HCEC 1CT (cell line): ENCODE data around the gene NAXD.
"Not testable (repeated sequence)": the region's sequence is repeated elsewhere in the genome, so short reads cannot be mapped to it uniquely, and the experiment has no call there.

Experiments
- DNase-seq: peaks from one replicate; pipeline ENCODE4 v3.0.0-alpha.2; 2017

Gene NAXD

DNA sequence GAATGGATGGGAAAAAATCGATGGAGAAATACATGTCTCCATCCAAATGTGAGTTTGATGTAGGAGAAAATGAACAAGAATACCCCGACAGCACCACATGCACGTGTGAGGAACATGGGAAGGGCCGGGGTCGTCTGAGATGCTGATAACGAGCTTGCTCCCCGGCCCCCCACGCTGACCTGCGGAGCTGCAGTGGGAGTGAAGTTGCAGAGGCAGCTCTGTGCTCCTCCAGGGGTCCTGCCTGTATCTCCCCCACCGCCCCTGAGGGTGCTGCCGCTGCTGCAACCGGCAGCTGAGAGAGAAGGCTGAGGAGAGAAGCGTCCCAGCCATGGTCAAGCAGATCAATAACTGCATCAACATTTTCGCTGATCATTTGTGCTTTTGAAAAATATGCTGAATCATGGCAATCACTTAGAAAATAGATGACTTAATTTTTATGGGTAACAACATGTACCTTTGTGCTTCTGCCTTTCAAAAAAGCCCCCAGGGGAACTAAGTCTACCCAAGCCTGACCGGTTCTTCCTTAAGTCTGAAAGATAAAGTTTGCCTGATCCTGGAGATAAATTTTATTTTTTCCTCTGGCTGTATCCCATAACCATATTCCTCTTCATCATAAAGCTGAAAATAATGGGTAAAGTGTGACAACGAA lies 18.2 kb upstream of the NAXD start:
- no peak for DNase-seq

DNA sequence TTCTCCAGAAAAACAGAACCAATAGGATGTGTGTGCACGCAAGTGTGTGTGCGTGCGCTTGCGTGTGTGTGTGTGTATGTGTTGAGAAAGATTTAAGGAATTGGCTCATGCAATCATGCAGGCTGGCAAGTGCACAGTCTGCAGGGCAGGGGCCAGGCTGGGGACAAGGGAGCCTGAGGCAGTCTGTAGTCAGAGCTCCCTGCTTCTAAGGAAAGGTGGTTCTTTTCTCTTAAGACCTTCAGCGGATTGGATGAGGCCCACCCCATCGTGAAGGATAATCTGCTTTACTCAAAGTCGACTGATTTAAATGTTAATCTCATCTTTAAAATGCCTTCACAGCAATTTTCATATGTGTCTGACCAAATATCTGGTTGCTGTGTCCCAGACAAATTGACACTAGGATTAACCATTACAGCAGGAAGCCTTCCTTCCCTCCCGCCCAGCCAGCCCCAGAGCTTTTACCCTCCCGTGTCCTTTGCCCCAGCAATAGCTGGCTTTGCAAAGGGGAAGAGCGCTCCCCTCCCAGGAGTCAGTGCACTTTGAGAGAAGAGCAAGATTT lies 15.0 kb upstream of the NAXD start:
- no peak for DNase-seq

- no peak for DNase-seq
Measured at GRCh38 chr13:110600980-110601379, 14.4 kb upstream of the NAXD start.

DNA sequence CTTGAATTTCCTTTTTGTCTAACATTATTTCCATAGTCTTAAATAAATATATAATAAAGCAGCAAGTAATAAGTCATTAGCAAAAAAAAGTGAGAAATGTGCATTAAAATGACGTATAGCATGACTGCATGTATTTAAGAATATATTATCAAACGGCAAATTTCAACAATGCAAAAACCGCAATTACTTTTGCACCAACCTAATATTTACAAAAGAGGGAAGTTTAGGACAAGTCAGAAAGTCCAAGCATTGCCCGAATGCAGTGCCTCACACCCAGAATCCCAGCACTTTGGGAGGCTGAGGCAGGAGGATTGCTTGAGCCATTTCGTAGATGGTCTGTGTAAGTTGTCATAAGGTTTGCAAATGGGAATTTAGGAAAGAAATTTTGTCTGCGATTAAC lies 10.2 kb upstream of the NAXD start:
- DNase-seq = no peak

DNA sequence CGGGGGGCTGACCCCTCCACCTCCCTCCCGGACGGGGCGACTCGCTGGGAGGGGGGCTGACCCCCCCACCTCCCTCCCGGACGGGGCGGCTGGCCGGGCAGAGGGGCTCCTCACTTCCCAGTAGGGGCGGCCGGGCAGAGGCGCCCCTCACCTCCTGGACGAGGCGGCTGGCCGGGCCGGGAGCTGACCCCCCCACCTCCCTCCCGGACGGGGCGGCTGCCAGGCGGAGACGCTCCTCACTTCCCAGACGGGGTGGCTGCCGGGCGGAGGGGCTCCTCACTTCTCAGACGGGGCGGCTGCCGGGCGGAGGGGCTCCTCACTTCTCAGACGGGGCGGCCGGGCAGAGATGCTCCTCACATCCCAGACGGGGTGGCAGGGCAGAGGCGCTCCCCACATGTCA lies 9.1 kb upstream of the NAXD start:
- not testable (repeated sequence) for DNase-seq

DNA sequence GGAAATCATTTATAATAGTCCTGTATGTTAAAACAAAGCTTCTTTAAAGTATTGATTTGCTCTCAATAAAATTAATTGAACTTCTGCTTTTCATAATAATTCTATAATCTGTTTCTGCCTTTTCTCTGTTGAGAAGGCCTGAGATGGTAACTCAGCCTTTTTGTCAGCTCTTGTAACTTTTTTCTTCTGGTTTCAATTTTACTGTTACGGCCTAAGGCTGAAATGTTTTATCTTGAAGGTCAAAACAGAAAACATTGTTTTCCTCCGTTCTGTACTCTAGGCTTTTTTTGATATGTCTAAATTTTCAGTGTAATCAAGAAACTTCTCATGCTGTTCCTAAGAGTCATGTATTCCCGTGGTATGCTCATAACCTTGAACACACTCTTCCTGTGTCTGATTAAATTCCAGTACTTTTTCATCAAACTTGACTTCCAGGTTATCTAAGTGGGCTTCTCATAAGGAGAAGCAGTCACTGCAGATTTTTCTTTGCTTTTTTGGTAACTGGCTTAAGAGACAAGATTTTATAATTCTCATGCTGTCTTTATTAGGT lies 7.6 kb upstream of the NAXD start:
- DNase-seq = no peak

- DNase-seq = peak; percentile 37
Measured at GRCh38 chr13:110610955-110611595, 4.3 kb upstream of the NAXD start.

GRCh38 chr13:110615005-110615321 lies 382 bp upstream of the NAXD start:
- no peak for DNase-seq

- DNase-seq = peak; percentile 30
Measured at GRCh38 chr13:110616103-110617101, 1.1 kb downstream of the NAXD start.

DNA sequence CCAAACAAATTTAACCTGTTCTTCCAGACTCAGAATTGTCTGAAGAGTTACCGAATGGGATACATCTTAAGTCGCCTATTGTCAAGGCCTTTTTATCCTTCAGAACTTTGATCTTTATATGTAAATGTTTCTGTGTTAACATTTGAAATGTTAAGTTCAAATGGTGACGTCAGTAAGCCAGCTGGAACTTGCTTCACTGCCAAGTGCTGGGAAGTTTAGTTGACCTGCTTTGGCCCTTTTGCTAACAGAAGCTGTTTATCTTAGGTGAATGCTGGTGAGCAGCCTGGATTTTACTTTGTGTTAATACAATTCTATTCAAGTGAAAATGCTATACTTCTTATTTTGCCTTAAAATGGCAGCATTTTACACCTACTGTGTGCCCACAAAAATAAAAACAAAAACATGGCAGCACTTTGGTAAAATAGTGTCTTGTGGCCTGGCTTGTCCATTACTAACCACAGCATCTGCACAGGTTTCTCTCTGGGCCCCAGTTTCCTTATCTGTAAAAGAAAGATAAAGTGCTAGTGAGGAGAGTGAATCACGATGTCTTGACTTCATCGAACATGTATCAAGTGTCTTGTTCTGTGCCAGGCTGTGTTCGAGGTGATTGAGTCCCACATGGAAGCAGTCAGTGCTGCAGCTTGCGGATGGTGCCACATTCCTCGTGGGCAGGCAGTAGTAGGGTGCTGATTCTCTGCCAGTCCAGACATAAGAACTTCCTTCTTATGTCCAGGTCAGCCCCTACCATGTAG lies 2.2 kb downstream of the NAXD start:
- DNase-seq = peak; percentile 68

- DNase-seq = no peak
Measured at GRCh38 chr13:110618167-110618566, 2.8 kb downstream of the NAXD start.

GRCh38 chr13:110618780-110619179 lies 3.4 kb downstream of the NAXD start:
- no peak for DNase-seq

- DNase-seq = no peak
Measured at GRCh38 chr13:110620596-110620995, 5.3 kb downstream of the NAXD start.

DNA sequence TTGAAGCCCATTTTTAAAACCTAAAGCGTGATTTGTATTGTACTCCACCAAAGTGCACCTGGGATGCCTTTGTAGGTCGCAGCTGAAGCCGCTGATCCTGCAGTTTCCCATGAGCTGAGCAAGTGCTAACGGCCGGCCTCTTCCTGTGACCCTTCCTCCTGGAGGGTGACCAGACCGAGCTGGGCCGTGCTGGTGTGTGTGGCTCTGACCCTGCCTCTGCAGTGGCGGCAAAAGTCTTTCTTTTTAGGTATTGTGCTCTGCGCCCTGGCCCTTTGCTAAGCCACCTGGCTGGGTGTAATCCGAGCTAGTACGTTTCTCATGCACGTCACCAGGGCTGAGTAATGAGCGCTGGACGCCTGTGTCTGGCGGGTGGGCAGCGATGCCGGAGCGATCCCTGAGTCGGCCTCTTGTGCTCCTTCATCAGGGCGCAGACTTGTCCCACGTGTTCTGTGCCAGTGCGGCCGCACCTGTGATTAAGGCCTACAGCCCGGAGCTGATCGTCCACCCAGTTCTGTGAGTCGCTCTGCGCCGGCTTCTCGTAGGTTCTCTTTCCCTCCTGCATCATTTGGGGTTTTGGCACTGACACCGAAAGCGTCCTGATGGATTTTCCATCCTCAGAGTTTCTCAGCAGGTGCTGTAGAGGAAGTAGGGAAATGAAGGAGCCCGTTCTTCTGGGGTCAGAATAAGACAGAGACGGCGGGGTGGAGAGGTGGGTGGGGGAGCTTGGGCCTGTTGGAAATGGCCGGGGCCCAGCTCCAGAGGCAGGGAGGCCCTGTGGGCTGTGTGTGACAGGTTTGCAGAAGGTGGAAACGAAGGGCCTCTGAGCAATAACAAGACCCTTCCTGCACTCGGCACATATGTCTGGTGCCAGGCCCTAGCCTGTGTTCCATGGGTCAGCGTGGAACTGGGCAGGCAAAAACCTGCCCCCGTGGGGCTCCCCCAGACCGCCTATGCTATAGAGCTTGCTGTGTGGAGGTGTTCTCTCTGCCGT lies 9.7 kb downstream of the NAXD start:
- DNase-seq = no peak

- DNase-seq = no peak
Measured at GRCh38 chr13:110625771-110626321, 10.5 kb downstream of the NAXD start.

GRCh38 chr13:110626521-110626920 lies 11.2 kb downstream of the NAXD start:
- no peak for DNase-seq

GRCh38 chr13:110627351-110627750 lies 12.0 kb downstream of the NAXD start:
- DNase-seq = no peak

DNA sequence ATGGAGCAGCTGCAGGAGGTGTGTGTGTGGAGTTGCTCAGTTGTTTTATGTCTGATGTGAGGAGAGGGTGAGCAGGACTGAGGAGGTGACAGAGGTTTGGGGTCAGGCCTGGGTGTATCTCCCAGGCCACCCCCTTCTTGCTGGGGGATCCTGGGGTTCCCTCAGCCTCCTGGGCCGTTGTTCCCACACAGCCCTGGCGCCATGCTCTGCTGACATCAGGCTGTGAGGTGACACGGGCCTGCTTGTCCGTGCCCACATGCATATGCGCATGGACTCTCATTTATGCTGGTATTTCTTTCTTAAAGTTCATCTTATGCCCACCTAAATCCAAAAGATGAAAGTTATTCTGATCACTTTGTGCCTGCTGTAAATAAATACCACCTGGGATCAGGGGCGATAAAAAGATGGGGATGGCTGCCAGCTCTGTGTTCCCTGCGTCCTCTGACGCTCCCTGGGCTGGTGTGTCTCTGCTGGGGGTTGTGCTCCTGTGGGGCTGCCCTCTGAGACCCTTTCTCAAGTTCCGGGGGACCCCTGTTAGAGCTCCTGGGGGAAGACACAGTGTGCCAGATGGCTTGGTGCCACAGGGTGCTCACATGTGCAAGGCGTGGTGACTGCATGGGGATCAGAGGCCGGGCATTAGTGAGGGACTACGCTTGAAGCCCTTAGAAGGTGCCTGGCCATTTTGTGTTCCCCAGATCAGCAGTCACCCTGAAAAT lies 12.6 kb downstream of the NAXD start:
- no peak for DNase-seq

DNA sequence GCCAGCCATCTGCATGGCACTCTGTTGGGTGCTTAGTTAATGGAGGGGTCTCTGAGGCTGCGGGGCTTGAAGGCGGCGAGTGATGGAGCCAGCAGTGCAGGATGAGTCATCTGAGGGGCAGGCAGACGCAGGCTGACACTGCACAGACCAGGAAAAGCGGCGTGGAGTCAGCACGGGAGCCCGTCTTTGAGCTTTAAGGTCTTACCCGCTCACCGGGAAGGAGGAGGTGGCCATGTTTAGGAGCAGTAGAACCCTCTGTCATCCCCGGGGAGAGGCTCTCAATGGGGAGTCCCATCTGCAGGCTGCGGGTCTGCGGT lies 13.1 kb downstream of the NAXD start:
- no peak for DNase-seq

GRCh38 chr13:110628952-110629701 lies 13.8 kb downstream of the NAXD start:
- no peak for DNase-seq
